NCI-H1436 treated with DMSO at 0.1 percent for 48 hours (cell line): ENCODE results near the gene MYOC.
"Not testable (repeated sequence)": the region's sequence is repeated elsewhere in the genome, so short reads cannot be mapped to it uniquely, and the experiment has no call there.

Experiments used
- DNase-seq: peaks from one replicate; lab custom pipeline; 2025; lab: John Stamatoyannopoulos, UW

MYOC gene

DNA sequence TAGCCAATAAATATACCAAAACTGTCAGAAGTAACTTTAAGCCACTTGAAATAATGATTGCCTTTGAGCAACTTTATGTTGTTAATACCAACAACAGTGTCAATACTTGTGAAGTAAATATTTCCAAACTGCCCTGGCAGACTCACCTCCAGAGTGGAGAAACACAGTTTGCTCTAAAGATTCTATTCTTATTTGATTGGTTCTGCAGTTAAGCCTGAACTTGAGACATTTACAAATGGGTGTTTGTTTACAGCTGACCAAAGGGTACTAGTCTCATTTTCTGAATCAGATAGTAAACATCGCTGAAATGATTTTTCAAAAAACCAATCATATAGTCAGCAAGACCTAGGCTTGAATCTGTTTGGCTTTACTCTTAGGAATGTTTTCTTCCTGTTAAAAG, 1.3 kb upstream of the MYOC start:
- no peak for DNase-seq

DNA sequence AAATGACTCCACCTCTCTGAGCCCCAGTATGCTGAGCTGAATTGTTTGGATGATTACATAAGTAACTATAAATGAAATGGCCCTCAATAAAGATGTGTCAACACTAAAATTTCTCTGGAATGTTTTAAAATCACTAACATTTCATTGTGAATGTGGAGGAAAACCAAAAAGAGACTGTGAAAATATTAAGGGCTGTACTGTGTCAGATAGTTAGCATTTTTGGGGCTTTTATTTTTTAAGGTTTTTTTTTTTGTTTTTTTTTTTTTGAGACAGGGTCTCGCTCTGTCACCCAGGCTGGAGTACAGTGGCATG, 6.3 kb downstream of the MYOC start:
- DNase-seq: no peak

DNA sequence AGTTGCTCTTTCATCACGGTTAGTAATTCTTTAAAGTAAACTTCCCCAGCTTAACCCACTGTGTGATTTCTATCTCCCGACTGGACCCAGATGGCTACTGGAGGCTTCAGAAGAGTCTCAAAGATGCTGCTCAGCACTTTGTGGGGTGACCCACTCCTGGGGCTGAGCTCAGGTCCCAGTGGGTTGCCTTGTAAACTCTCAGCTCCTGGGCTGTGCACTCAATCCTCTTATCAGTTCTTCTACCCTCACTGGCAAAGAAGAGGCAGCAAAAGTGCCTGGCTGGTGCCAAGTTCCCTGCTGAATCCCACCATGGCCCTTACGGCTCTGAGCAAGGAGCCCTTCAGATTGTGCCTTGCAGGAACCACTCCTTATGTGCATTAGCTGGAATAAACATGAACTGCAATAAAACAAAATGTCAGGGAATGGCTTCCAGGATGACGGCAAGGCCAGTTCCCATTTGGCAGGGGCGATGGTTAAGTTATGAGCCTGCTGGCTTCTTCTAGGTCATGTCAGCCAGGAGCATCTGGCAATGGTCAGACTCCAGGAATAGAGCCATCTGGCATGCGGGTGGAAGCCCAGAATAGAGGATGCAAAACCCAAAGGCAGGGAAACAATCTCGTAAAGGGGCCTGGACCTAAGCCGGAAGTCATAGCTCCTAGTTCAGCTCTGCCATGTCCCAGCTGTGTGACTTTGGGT, 6.8 kb downstream of the MYOC start:
- DNase-seq: no peak

DNA sequence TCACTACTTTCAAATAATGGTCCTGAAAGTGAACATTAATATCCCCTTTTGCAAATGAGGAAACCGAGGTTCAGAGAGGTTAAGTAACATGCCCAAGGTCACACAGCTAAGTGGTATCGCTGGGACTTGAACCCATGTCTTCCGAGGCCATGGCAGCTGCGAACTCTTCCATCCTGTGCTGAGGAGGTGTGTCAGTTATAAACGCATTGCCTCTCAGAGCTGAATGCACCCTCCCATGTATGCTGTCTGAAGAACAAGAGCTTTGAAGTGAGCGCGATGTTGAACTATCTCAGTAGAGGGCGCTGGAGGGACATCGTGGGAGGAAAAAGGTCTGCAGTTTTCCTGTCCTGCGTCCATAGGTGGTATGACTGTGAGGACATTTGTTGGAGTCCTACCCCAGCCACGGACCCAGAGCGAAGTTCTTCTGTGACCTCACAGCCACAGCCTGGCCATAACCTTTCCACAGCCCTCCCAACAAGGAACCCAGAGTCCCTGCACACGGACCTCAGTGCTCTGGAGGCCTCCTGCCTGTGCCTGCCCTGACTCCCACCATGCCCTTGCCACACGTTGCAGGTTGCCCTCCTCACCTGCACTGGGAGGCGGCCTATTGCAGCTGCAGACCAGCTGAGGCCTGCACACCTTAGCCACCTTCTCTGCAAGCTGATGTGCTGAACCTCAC, 7.5 kb downstream of the MYOC start:
- DNase-seq: peak; percentile 11

DNA sequence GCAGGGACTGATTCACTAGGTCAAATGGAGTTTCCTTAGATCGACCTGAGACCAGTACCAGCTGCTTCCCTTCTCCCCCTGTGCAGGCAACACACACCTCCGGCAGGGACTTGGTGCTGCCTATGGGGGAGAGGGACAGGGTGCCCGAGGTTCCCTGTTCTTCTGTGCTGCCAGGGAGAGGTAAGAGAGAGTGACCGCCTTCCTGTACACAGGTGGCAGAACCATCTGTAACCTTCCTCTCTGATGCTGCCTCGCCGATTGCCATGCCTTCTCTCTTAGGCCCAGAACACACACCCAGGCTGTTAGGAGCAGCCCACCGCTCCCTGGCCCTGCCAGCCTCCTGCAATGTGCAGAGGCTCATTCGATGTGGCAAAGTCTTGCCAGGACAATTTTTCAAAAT, 9.3 kb downstream of the MYOC start:
- DNase-seq: no peak

DNA sequence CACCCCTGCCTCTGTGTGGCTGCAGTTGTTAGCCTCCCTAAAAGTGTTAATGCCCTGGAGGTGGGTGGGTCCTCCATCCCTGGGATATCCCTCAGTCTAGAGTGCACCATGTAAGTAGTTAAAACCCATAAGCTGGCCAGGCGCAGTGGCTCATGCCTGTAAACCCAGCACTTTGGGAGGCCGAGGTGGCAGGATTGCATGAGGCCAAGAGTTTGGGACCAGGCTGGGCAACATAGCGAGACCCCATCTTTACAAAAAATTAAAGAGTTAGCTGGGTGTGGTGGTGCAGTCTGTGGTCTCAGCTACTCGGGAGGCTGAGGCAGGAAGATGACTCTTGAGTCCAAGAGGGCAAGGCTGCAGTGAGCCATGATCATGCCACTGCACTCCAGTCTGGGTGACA, 10.3 kb downstream of the MYOC start:
- no peak for DNase-seq

DNA sequence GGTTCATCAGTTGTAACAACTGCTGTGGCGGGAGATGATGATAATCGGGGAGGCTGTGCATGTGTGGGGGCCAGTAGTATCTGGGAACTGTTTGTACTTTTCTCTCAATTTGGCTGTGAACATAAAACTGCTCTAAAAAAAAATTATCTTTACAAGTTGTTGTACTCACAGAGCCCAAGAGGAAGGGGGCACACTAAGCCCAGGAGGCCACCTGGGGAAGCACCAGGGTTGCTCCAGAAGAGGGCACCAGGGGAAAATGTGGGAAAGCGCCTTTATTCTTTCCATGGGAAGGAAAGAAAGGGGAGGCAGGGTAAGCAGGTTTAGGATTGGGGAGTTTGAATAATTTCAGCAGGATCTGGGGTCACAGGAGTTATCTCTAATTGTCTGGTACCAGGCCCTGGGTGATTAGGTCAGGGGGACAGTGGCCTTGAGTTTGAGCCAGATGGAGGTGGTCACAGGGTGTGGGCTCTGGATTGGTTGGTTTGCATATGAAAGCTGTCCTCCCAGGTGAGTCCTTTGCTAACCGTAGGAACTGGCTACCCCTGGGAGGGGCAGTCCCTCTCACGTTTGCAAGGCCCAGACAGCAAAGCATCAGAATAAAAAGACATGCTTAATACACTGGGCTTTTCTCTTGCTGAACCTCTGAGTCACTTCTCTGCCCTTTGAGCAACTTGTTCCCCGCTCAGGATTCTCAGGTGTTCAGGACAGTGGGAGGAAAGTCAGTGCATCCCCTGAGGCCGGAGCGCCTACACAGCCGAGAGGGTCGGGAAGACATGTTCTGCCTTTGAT, 11.2 kb downstream of the MYOC start:
- no peak for DNase-seq

DNA sequence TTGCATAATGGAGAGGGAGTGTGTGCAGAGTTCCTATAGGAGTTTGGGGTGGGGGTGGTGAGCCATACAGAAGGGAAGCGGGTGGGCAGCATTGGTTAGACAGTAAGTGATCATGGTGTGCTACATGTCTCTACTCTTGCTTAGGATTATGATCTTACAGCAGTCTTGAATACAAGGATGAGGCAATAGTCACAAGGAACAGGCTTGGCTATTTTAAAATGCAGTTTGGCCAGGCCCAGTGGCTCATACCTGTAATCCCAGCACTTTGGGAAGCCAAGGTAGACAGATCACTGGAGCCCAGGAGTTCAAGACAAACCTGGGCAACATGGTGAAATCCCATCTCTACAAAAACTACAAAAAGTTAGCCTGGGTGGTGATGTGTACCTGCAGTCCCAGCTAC, 12.3 kb downstream of the MYOC start:
- no peak for DNase-seq

DNA sequence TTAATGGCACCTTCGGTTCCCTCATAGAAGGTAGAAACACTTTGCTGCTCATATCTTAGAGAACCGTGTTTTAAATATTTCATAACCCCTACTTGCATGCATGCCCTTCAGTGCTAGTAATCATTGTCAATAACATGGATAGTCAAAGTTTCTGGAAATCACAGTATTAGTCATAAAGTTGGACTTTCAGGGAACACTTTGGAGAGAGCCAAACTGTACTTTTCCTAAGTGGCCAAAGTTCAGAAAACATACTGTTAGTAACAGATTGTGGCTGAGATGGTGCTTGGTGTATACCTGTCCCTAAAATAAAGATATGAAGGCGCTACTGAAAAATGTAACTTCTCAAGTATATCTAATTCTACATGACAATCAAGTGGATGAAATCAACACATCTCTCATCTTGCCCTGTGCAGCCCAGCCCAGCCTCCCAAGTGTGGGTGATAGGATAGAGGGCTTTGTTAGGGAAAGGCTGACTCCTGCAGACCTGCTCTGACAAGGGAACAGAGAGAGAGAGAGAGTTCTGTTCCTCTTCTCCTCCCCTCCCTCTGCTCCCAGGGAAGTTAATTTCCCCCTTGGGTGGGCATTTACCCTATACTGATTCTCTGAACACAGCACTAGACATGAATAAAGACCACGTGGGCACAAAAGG, 14.4 kb downstream of the MYOC start:
- no peak for DNase-seq

DNA sequence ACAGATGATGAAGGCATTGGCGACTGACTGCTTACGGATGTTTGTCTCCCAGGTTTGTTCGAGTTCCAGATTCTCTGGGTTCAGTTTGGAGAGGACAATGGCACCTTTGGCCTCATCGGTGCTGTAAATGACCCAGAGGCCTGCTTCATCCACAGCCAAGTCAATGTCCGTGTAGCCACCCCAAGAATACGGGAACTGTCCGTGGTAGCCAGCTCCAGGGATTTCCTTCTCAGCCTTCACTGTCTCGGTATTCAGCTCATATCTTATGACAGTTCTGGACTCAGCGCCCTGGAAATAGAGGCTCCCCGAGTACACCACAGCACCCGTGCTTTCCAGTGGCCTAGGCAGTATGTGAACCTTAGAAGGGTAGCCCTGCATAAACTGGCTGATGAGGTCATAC, 16.3 kb downstream of the MYOC start:
- no peak for DNase-seq

DNA sequence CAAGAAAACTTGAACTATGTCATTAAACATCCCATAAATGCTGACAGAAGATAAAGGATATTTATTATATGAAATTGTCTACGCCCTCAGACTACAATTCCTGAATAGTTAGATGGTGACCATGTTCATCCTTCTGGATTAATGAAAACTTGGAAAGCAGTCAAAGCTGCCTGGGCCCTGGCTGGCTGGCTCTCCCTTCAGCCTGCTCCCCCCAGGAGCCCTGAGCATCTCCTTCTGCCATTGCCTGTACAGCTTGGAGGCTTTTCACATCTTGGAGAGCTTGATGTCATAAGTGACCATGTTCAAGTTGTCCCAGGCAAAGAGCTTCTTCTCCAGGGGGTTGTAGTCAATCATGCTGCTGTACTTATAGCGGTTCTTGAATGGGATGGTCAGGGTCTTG, 16.8 kb downstream of the MYOC start:
- DNase-seq: no peak

DNA sequence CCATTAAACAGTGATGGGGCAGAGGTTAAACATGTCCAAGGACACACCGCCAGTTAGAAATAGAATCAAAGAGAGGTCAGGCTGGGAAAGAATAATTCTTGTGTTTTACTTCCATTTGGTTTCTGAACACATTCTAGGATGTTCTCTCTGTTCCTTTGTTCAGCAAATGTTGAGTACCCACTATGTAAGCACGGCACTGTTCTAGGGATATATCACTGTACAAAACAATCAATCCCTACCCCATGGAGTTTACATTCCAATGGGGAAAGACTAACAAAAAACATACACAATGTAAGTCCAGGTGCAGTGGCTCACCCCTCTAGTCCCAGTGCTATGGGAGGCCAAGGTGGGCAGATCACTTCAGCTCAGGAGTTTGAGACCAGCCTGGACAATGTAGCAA, 24.3 kb downstream of the MYOC start:
- no peak for DNase-seq

DNA sequence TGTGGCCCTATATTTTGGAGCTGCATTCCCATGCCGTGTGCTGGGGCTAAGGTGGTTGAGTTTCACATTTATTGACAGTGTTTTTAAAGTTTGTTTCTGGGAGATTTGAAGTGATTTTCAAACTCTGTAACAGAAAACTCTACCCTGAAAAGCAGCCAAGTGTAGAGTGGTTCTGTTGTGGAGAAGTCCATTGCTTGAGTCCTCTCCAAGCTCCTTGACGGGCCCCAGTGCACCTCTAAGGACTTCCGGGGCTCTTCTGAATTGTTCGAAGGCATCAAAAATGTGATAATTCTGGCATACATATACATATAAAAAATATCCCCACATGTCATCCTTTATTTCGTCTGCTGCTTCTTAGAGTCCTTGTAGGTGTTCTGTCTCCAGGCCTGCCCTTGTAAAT, 25.5 kb downstream of the MYOC start:
- no peak for DNase-seq

DNA sequence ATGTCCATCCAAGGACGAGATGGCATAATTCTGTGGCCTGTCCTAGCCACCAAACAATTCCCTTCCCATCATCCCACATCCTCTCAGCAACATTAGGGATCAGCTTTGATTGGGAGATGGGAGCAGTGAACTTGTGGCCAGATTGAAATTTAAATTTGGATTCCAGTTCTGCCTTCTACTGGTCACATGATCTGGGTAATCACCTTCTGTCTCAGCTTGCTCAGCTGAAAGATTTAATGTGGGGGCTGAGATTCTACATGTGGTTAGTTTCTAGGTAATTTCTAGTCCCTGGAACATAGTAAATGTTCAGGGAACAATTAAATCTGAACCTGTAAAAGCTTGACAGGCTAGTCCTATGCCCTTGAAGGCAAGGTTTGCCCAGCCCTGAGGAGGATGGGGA, 27.3 kb downstream of the MYOC start:
- DNase-seq: no peak

DNA sequence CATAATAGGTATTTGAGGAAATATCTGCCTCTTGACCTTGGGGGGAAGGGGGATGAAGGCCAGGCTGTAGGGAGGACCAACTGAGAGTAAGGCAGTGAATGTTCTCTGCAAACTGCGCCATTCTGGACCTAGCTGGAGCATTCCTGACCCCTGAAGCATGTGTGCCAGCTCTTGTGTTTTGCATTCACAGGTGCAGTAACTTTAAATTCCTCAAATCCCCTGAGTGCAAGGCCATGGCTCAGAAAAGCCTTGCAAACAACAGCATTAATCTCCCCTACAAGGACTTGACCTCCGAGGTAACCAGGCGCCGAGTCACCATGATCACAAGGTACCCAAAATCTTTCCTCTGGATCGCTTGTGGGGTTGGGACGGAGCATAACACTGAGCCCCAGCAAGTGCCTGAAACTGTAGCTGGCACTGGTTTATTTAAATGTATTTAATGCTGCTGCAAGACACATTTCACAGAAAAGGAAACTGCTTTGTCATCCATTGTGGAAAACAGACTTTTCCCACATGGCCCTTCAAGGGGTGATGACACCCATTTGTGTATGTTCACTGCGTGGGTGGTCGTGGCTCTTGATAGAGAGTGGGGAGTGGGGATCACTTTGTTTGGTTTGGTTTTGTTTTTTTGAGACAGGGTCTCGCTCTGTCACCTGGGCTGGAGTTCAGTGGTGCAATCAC, 28.7 kb downstream of the MYOC start:
- DNase-seq: no peak

DNA sequence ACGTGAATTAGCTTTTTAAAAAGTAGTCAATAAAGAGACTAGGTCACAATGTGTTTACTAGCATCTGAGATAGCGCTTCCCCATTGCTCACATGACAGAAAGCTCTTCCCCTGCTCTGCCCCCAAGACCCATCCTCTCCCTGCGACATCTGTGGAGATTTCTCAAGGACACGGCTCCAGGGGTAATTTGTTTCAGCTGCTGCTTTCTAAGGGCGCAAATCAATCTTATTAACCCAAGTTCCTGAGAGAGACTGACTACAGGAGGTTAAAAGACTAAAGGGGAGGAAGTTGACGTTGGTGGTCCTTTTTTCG, 30.4 kb downstream of the MYOC start, which contains the start of gene MYOCOS:
TSS of gene MYOCOS (plus strand) at position 92 of the 311 bp plus-strand sequence. CDS start 1,641 bp downstream, outside the sequence.
- DNase-seq: no peak

DNA sequence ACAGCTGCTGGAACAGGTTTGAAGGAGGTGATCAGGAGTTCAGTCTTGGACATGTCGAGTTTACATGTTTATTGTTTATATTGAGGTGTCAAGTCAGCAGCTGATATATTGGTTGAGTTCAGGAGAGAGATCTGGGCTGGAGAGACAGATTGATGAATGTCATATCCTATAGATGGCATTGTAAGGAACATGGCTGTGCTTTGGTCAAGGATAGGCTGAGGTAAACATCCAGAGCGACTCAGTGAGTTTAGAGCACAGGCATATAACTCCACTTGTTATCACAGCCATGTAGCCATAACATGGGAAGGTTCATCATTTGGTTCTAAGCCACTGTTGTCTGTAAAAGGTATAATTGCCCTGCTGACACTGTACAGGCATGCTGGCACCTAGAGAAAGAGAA, 35.9 kb downstream of the MYOC start:
- no peak for DNase-seq

DNA sequence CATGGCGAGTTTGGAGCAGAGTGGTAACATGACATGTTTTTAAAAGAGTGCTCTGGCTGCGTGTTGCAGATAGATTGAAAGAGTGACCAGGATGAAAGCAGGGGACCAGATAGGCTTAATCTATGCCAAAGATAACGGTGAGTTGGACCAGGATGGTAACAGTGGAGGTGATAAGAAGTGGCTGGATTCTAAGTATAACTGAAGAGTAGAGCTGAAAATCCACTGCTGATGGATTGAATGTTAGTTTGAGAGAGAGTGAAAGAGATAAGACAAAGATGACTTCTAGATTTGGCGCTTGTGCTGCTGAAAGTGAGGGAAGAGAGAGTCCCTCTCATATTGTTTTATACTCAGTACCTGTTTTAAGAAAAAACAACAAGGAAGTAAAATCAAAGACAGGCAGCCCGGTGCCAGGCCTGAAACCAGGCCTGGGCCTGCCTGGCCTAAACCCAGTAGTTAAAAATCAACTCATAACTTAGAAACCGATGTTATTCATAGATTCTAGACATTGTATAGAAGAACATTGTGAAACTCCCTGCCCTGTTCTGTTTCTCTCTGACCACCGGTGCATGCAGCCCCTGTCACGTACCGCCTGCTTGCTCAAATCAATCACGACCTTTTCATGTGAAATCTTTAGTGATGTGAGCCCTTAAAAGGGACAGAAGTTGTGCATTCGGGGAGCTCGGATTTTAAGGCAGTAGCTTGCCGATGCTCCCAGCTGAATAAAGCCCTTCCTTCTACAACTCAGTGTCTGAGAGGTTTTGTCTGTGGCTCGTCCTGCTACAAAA, 37.2 kb downstream of the MYOC start:
- not testable (repeated sequence) for DNase-seq

DNA sequence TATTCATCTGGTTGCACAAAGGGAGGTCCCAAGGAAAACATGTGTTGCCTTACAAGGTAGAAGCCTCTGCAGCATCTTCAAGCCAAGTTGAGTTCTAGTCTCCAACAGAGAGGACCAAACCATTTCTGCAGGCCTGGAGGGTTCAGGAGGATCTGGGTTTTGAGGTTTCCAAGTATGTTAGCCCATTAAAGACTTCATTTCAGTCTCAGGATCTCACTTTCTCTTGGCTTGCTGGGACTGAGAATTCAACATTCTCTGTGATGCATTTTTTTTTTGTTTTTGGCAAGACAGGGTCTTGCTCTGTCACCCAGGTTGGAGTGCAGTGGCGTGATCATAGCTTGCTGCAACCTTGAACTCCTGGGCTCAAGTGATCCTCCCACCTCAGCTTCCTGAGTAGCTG, 39.2 kb downstream of the MYOC start:
- DNase-seq: no peak

DNA sequence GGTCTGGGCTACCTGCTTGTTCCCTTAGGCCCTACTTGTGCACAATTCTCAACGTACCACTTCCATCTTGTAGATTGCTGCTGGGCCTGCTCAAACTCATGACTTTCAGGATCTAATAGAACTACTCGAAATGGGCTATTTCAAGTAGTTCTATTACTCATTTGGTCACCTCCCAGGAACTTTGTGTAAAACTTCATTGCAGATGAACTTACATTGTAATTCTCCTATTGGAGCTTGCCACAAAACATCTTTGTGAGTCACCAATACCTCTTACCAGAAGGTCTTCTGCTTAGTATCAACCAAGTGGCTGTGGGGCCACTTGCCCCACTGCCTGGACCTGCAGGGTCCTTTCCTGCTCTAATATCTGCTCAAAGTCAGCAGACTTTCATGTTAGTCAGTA, 41.2 kb downstream of the MYOC start:
- DNase-seq: no peak

DNA sequence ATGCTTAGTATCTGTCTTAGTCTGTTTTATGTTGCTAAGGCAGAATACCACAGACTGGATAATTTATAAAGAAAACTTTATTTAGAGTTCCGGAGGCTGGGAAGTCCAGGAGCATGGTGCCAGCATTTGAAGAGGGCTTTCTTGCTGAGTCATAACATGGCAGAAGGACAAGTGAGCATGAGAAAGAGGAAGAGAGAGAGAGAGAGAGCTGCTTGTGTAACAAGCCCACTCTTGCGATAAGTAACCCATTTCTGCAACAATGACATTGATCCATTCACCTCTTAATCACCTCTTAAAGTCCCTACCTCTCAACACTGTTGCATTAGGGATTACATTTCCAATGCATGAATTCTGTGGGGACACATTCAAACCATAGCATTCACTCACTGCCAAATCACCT, 42.1 kb downstream of the MYOC start:
- no peak for DNase-seq
